HUES6 (cell line): Measurements from ENCODE around the gene MUC5AC.

ENCODE experiments used
- H3K27ac ChIP-seq: 2 replicates; pipeline ENCODE4 v1.7.0; 2013; ENCODE audit warnings: low read depth, mild to moderate bottlenecking, low read length, inconsistent platforms
- H3K27me3 ChIP-seq: 2 replicates; pipeline ENCODE4 v1.6.1; 2013; ENCODE audit warnings: low read length; ENCODE audit not compliant: control insufficient read depth, insufficient read depth
- H3K36me3 ChIP-seq: 2 replicates; pipeline ENCODE4 v1.6.1; 2013; ENCODE audit warnings: low read length; ENCODE audit not compliant: control insufficient read depth, insufficient read depth
- H3K4me1 ChIP-seq: 2 replicates; pipeline ENCODE4 v1.6.1; 2013; ENCODE audit warnings: low read length; ENCODE audit not compliant: control insufficient read depth, insufficient read depth
- H3K4me3 ChIP-seq: 2 replicates; pipeline ENCODE4 v1.5.1; 2013; ENCODE audit warnings: low read depth, low read length
- H3K9ac ChIP-seq: one replicate; pipeline ENCODE4 v1.6.1; 2013; ENCODE audit warnings: mild to moderate bottlenecking, low read length
- H3K9me3 ChIP-seq: 2 replicates; pipeline ENCODE4 v1.6.1; 2013; ENCODE audit warnings: low read depth, low read length; ENCODE audit not compliant: control insufficient read depth, insufficient read depth

MUC5AC gene

GRCh38 chr11:1228101-1228821 lies 70.5 kb downstream of the MUC5AC start:
- Histone ChIP-seq H3K9ac (no peak overlapping the region), H3K4me1 (peaks cover 12% of the 10 kb centered on the region), H3K27ac (no peak overlapping the region), H3K36me3 (no peaks in the 10 kb centered on the region), H3K9me3 (no peaks in the 10 kb centered on the region), H3K4me3 (no peak overlapping the region), H3K27me3 (no peaks in the 10 kb centered on the region)

GRCh38 chr11:1228921-1229451 lies 71.2 kb downstream of the MUC5AC start:
- no peaks in the 10 kb centered on the region for H3K36me3 ChIP-seq
- H3K9me3 ChIP-seq, result no peaks in the 10 kb centered on the region
- H3K4me3 ChIP-seq, result no peak overlapping the region
- no peak overlapping the region for H3K9ac ChIP-seq
- H3K27me3 ChIP-seq, result no peaks in the 10 kb centered on the region
- peaks cover 10% of the 10 kb centered on the region for H3K4me1 ChIP-seq
- H3K27ac ChIP-seq, result no peak overlapping the region

GRCh38 chr11:1229471-1230120 lies 71.8 kb downstream of the MUC5AC start:
- Histone ChIP-seq H3K4me1 (peaks cover 6% of the 10 kb centered on the region; the same call in 1 of the 2 replicates), H3K27me3 (no peaks in the 10 kb centered on the region), H3K27ac (no peak overlapping the region), H3K4me3 (no peak overlapping the region), H3K9ac (no peak overlapping the region), H3K9me3 (no peaks in the 10 kb centered on the region), H3K36me3 (no peaks in the 10 kb centered on the region)

- Histone ChIP-seq H3K36me3 (no peaks in the 10 kb centered on the region), H3K4me3 (no peak overlapping the region), H3K27me3 (no peaks in the 10 kb centered on the region), H3K4me1 (peaks cover 1% of the 10 kb centered on the region; the same call in 1 of the 2 replicates), H3K27ac (no peak overlapping the region), H3K9ac (no peak overlapping the region), H3K9me3 (no peaks in the 10 kb centered on the region)
These were observed 72.3 kb downstream of the MUC5AC start for GRCh38 chr11:1230121-1230455.

GRCh38 chr11:1230456-1231395 lies 73.0 kb downstream of the MUC5AC start:
- no peak overlapping the region for H3K4me3 ChIP-seq
- no peaks in the 10 kb centered on the region for H3K9me3 ChIP-seq
- no peaks in the 10 kb centered on the region for H3K36me3 ChIP-seq
- H3K27ac ChIP-seq, result no peak overlapping the region
- no peaks in the 10 kb centered on the region for H3K4me1 ChIP-seq
- H3K9ac ChIP-seq, result no peak overlapping the region
- no peaks in the 10 kb centered on the region for H3K27me3 ChIP-seq

GRCh38 chr11:1231396-1232020 lies 73.8 kb downstream of the MUC5AC start:
- H3K27ac ChIP-seq, result no peak overlapping the region
- H3K4me1 ChIP-seq, result no peaks in the 10 kb centered on the region
- H3K9me3 ChIP-seq, result no peaks in the 10 kb centered on the region
- H3K4me3 ChIP-seq, result no peak overlapping the region
- no peaks in the 10 kb centered on the region for H3K36me3 ChIP-seq
- H3K27me3 ChIP-seq, result no peaks in the 10 kb centered on the region
- H3K9ac ChIP-seq, result no peak overlapping the region

- Histone ChIP-seq H3K4me3 (no peak overlapping the region), H3K9ac (no peak overlapping the region), H3K9me3 (no peaks in the 10 kb centered on the region), H3K27ac (no peak overlapping the region), H3K27me3 (no peaks in the 10 kb centered on the region), H3K36me3 (no peaks in the 10 kb centered on the region), H3K4me1 (no peaks in the 10 kb centered on the region)
These were observed 74.5 kb downstream of the MUC5AC start for GRCh38 chr11:1232021-1232882.

GRCh38 chr11:1232883-1233321 lies 75.1 kb downstream of the MUC5AC start:
- no peak overlapping the region for H3K27ac ChIP-seq
- H3K36me3 ChIP-seq, result no peaks in the 10 kb centered on the region
- H3K9ac ChIP-seq, result no peak overlapping the region
- H3K4me3 ChIP-seq, result no peak overlapping the region
- no peaks in the 10 kb centered on the region for H3K4me1 ChIP-seq
- H3K27me3 ChIP-seq, result no peaks in the 10 kb centered on the region
- no peaks in the 10 kb centered on the region for H3K9me3 ChIP-seq

GRCh38 chr11:1233351-1234053 lies 75.7 kb downstream of the MUC5AC start:
- Histone ChIP-seq H3K27me3 (no peaks in the 10 kb centered on the region), H3K27ac (no peak overlapping the region), H3K4me1 (no peaks in the 10 kb centered on the region), H3K9ac (no peak overlapping the region), H3K4me3 (no peak overlapping the region), H3K36me3 (no peaks in the 10 kb centered on the region), H3K9me3 (no peaks in the 10 kb centered on the region)
